ENCODE results near the gene EXOC3. TPM values are rescaled to one million over a fixed set of nuclear protein-coding genes. Genes with fewer than 3 reads are reported as not detected.

The EXOC3 gene
- polyA plus RNA-seq, 1 donor from 2014 or later, result 27.7 TPM

- no peak overlapping the region for H3K9ac ChIP-seq (ENCODE audit: low read length)
Observed at GRCh38 chr5:483434-484140, 40.6 kb downstream of the EXOC3 start.

GRCh38 chr5:484556-484955 lies 41.6 kb downstream of the EXOC3 start:
- TF ChIP-seq EZH2 (IDR thresholded peaks at IDR 0.05; ENCODE audit: borderline replicate concordance, insufficient read depth, low read length, poor library complexity, severe bottlenecking) (no peak), RAD21 (conservative IDR thresholded peaks at IDR 0.05) (no peak), MXI1 (conservative IDR thresholded peaks at IDR 0.05; ENCODE audit: poor library complexity, severe bottlenecking) (no peak)
- no peak overlapping the region for H3K4me3 ChIP-seq (ENCODE audit: low read length)

More at GRCh38 chr5:483434-484140, 40.6 kb downstream of the EXOC3 start:
- no peaks in the 10 kb centered on the region for H3K9me2 ChIP-seq (ENCODE audit: insufficient read depth, low read length)
- no peaks in the 10 kb centered on the region for H3K27me3 ChIP-seq (ENCODE audit: insufficient read depth, low read depth, low read length)
- H3F3A ChIP-seq (ENCODE audit: insufficient read depth, low read length, poor library complexity, severe bottlenecking), result no peaks in the 10 kb centered on the region
- H3K36me3 ChIP-seq (ENCODE audit: insufficient read depth, low read length), result no peaks in the 10 kb centered on the region
- no peak for TF ChIP-seq EZH2 (IDR thresholded peaks at IDR 0.05; ENCODE audit: borderline replicate concordance, insufficient read depth, low read length, poor library complexity, severe bottlenecking)
- no peak for TF ChIP-seq POLR2AphosphoS5 (IDR thresholded peaks at IDR 0.05)
- no peak for TF ChIP-seq SMC3 (conservative IDR thresholded peaks at IDR 0.05; ENCODE audit: poor library complexity)
- no peak for TF ChIP-seq RAD21 (conservative IDR thresholded peaks at IDR 0.05)
- no peak for TF ChIP-seq TAF1 (IDR thresholded peaks at IDR 0.05; ENCODE audit: low read depth)
- no peaks in the 10 kb centered on the region for H4K20me1 ChIP-seq (ENCODE audit: insufficient read depth)
- no peak overlapping the region for H3K4me3 ChIP-seq (ENCODE audit: low read length)
- H2AFZ ChIP-seq (ENCODE audit: low read depth, low read length), result no peak overlapping the region
- no peaks in the 10 kb centered on the region for H3K9me3 ChIP-seq (ENCODE audit: low read length)
- no peak overlapping the region for H3K27ac ChIP-seq (ENCODE audit: low read length)
- no peaks in the 10 kb centered on the region for H3K79me2 ChIP-seq (replicated peaks; ENCODE audit: insufficient read depth, low read length)
- no peak overlapping the region for H3K4me2 ChIP-seq (ENCODE audit: low read length)

GRCh38 chr5:485113-485945 lies 42.4 kb downstream of the EXOC3 start:
- Histone ChIP-seq H3K4me2 (ENCODE audit: low read length) (no peak overlapping the region), H3K27me3 (ENCODE audit: insufficient read depth, low read depth, low read length) (no peaks in the 10 kb centered on the region)
- TF ChIP-seq POLR2AphosphoS5 (IDR thresholded peaks at IDR 0.05) (no peak), EZH2 (IDR thresholded peaks at IDR 0.05; ENCODE audit: borderline replicate concordance, insufficient read depth, low read length, poor library complexity, severe bottlenecking) (no peak), MXI1 (conservative IDR thresholded peaks at IDR 0.05; ENCODE audit: poor library complexity, severe bottlenecking) (no peak), CTCF (IDR thresholded peaks at IDR 0.05; ENCODE audit: poor library complexity, severe bottlenecking) (no peak), RAD21 (conservative IDR thresholded peaks at IDR 0.05) (no peak), EP300 (conservative IDR thresholded peaks at IDR 0.05; ENCODE audit: poor library complexity, severe bottlenecking) (no peak), TAF1 (IDR thresholded peaks at IDR 0.05; ENCODE audit: low read depth) (no peak), REST (IDR thresholded peaks at IDR 0.05; ENCODE audit: borderline replicate concordance) (no peak), SMC3 (conservative IDR thresholded peaks at IDR 0.05; ENCODE audit: poor library complexity) (no peak)

More at GRCh38 chr5:484556-484955, 41.6 kb downstream of the EXOC3 start:
- no peaks in the 10 kb centered on the region for H3K79me2 ChIP-seq (replicated peaks; ENCODE audit: insufficient read depth, low read length)
- H3K27ac ChIP-seq (ENCODE audit: low read length), result no peak overlapping the region
- H4K20me1 ChIP-seq (ENCODE audit: insufficient read depth), result no peaks in the 10 kb centered on the region
- no peak overlapping the region for H3K9ac ChIP-seq (ENCODE audit: low read length)
- no peaks in the 10 kb centered on the region for H3K9me3 ChIP-seq (ENCODE audit: low read length)
- no peaks in the 10 kb centered on the region for H3K36me3 ChIP-seq (ENCODE audit: insufficient read depth, low read length)
- no peaks in the 10 kb centered on the region for H3F3A ChIP-seq (ENCODE audit: insufficient read depth, low read length, poor library complexity, severe bottlenecking)
- no peaks in the 10 kb centered on the region for H3K9me2 ChIP-seq (ENCODE audit: insufficient read depth, low read length)
- H3K27me3 ChIP-seq (ENCODE audit: insufficient read depth, low read depth, low read length), result no peaks in the 10 kb centered on the region
- H3K4me2 ChIP-seq (ENCODE audit: low read length), result no peak overlapping the region
- no peak overlapping the region for H2AFZ ChIP-seq (ENCODE audit: low read depth, low read length)

More at GRCh38 chr5:485113-485945, 42.4 kb downstream of the EXOC3 start:
- Histone ChIP-seq H3K4me3 (ENCODE audit: low read length) (no peak overlapping the region), H4K20me1 (ENCODE audit: insufficient read depth) (no peaks in the 10 kb centered on the region), H3K79me2 (replicated peaks; ENCODE audit: insufficient read depth, low read length) (no peaks in the 10 kb centered on the region), H3K27ac (ENCODE audit: low read length) (no peak overlapping the region), H3K9ac (ENCODE audit: low read length) (no peak overlapping the region), H3F3A (ENCODE audit: insufficient read depth, low read length, poor library complexity, severe bottlenecking) (no peaks in the 10 kb centered on the region), H3K36me3 (ENCODE audit: insufficient read depth, low read length) (no peaks in the 10 kb centered on the region), H3K9me3 (ENCODE audit: low read length) (no peaks in the 10 kb centered on the region), H3K9me2 (ENCODE audit: insufficient read depth, low read length) (no peaks in the 10 kb centered on the region), H2AFZ (ENCODE audit: low read depth, low read length) (no peak overlapping the region)

Measured in neural cell (in vitro differentiated cells).